ENCODE data around the gene SYCE3. TPM values are rescaled to one million over a fixed set of nuclear protein-coding genes. Genes with fewer than 3 reads are reported as not detected.

The SYCE3 gene
- total RNA-seq, 1 donor from 2014 or later, result not detected

GRCh38 chr22:50577697-50577986 lies 14.9 kb upstream of the SYCE3 start:
- intact Hi-C loops (cut with micrococcal nuclease), result no loop called here

DNA sequence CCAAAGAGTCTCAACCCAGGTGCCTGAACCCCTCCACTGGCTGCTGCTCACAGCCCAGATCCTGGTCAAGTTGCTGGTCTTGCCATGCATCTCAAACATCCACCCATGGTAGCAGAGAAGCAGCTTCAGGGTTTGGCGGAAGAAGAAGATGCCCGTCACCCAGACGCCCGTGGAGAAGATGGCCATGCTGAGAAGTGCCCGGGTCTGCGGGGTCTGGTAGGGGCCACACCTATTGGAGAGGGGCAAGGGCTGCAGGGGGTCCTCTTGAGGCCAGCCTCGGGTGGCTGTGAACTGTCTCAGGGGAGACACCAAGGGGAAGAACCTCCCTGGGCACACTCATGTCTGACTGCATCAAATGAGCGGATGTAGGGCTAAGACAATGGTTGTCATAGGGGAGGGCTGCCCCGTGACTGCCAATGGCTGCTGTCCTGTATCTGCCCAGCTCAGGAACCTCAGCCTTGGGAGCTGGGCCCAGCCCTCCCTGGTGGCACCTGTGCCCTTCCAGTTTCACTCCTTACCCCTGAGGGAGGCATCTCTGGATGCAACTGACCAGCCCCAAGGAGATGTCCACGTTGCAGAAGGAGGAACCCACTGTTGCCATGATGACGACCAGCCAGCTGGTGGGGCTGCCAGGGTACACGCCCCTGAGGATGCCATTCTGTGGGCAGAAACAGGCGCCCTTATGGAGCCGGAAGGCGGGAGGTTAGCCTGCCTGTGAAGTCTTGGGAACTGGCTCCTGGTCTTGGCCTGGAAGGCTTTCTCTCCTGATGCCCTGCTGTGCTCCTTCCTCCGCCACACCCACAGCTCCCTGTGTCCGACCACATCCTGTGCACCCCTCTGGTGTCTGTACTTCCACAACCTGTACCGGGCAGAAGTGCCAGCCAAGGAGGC lies 14.3 kb upstream of the SYCE3 start:
- intact Hi-C loops (cut with micrococcal nuclease), result no loop called here

DNA sequence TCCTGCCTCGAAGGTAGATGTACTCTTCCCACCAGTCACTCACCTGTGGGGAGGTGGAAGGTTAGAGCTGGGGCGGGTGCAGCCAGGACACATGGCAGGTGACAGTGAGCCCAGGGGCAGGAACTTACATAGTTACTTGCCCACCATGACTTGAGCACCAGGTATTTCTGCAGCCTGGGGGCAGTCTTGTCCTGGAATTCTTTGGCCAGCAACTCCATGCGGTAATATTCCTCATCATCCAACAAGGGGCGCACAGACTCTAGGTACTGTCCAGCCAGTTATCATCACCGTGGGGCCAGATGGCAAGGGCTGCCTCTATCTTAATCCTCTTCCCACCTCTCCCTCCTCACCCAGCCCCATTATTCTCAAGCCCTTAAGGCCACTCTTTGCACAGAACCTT lies 13.4 kb upstream of the SYCE3 start:
- intact Hi-C loops (cut with micrococcal nuclease), result no loop called here

DNA sequence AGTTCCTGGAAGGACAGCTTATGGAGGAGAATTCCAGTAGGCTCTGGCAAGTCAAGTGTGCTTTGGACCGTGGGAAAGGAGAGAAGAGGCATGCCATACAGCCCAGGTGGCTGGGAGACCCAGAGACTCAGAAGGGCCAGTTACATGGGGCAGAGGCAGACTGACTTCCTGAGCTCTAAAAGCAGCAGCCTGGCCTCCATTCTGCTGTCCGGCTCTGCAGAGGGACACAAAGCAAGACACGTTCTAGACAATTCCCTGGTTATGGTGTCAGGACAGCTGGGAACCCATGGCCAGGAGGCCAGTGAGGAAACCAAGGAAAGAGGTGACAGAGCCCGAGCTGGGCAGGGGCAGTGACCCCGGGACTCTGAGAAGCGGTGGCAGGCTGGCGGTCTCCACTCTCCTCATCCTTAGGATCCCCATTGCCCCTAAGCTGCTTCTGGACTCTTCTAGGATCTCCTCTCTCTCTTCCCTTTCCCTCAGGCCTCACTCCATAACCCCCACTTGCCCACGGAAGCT lies 12.8 kb upstream of the SYCE3 start:
- intact Hi-C loops (cut with micrococcal nuclease), result no loop called here

DNA sequence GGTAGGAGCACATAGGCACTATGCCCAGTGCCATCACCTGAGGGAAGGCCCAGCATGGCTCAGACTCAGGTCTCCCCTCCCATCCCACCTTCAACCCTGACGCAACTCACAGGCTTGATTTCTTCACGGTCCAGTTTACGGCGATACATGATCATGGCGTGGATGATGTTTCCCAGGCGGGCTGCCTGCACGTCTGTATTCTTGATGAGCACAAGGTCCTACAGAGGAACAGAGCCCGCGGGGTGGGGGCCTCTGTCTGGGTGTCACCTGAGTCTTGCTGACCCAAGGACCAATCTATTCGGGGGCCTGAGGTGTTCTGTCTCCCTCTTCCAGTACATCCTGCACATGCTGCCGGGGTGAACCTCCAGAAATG lies 11.7 kb upstream of the SYCE3 start:
- intact Hi-C loops (cut with micrococcal nuclease), result no loop called here

DNA sequence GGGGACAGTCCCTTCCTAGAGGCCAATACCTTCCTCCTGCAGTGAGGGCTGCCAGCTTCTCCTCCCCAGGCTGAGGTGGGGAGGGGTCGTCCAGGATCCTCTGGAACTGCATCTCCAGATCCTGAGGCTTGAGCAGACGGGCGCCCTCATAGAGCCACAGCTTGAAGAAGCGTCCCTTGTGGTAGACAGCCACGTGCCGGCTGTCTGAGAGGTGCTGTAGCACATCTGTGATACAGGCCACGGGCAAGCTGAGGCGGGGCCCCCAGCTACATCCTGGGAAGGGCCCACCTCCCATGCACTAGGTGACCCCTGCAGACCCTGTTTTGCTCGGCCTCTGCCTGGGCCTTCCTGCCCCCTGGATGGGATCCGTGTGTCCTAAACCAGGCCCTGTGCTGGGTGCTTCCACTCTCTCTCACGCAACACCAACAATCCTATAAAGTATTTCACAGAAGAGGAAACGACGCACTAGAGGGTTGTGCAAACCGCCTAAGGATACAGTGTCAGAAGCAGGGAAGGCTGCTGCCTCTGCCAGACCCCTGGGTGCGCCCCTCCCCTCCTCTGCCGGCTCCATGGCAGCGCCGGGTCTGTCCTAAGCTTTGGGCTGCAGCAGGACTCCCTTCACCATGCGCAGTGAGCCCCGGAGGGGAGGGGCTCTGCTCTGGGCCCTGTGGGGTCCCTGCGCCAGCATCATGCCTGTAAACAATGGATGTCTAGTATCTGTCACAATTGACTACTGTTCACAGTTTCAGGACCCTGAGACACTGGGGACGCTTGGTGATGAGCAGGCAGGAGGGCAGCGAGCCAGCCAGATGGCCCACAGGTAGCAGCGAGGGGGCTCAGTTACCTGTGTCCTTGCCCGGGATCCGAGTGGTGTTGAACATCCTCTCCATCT lies 11.0 kb upstream of the SYCE3 start:
- intact Hi-C loops (cut with micrococcal nuclease), result no loop called here

- intact Hi-C loops (cut with micrococcal nuclease), result no loop called here
These were observed 10.2 kb upstream of the SYCE3 start for GRCh38 chr22:50572965-50573364.

- intact Hi-C loops (cut with micrococcal nuclease), result no loop called here
These were observed 8.8 kb upstream of the SYCE3 start for GRCh38 chr22:50571264-50572175.

DNA sequence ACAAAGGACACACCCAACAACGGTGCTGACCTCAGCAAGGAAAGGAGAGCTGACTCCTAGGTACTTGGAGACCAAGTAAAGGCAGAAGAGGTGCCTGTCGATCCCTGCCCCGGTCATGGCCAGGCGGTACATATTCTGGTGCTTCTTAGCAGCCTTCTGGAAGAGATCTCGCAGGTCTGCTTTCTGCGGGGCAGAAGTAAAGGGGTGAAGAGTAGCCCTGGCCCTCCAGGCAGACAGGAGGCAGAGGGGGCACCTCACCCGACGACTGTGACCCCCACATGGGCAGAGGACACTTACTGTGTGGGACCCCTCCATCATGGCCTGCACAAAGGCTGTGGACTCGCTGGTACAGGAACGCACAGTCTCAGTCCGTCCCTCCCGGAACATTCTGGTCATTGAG lies 8.1 kb upstream of the SYCE3 start:
- intact Hi-C loops (cut with micrococcal nuclease), result no loop called here

GRCh38 chr22:50569896-50570535 lies 7.3 kb upstream of the SYCE3 start:
- intact Hi-C loops (cut with micrococcal nuclease), result no loop called here

- intact Hi-C loops (cut with micrococcal nuclease), result no loop called here
These were observed 6.3 kb upstream of the SYCE3 start for GRCh38 chr22:50569041-50569459.

DNA sequence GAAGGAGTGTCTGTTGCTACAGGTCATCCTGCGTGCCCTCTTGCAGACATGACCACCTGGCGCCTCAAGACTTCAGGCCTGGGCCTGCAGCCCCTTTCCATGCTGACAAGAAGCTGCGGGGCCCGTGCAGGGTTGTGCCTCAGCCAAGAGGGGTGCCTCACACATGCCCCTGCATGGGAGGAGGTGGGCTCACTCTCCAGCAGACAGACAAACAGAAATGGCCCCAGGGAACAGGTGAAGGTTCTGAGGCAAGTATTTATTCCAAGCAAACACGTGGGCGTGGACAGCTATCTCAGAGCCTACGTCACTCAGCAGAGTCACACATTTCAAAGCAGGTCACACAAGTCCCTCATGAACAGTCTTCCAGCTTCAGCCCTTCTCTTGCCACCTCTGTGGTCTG lies 5.9 kb upstream of the SYCE3 start:
- intact Hi-C loops (cut with micrococcal nuclease), result no loop called here

DNA sequence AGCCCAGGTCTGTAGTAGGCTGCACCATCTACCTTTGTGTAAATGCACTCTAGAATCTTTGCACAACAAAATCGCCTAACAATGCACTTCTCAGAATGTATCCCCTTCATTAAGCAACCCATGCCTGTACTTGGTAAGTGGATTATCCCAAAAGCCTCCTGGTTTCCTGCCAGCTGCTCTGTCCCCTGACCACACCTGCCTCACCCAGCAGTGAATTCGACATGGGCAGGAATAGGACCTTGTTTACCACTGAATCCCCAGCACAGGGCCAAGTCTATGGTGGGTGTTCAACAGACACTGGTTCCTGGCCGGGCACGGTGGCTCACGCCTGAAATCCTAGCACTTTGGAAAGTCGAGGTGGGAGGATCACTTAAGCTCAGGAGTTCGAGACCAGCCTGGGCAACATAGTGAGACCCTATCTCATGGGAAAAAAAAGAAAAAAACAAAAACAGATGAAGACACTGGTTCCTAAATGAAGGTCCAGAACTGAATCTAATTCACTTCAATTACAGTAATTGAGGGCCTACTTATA lies 5.1 kb upstream of the SYCE3 start:
- intact Hi-C loops (cut with micrococcal nuclease), result no loop called here

DNA sequence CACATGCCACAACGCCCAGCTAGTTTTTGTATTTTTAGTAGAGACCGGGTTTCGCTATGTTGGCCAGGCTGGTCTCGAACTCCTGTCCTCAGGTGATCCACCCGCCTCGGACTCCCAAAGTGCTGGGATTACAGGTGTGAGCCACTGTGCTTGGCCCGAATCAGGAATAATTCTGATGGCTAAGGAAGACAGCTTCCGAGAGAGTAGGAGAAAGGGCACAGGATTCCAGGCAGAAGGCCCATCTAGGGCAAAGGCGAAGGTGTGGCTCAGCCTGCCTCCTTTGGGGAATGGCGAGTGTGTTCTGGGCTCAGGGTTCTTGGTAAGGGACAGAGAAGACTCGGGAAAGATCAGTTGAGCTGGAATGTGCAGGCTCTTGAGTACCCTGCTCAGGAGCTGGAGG lies 1.6 kb upstream of the SYCE3 start:
- intact Hi-C loops (cut with micrococcal nuclease), result no loop called here

DNA sequence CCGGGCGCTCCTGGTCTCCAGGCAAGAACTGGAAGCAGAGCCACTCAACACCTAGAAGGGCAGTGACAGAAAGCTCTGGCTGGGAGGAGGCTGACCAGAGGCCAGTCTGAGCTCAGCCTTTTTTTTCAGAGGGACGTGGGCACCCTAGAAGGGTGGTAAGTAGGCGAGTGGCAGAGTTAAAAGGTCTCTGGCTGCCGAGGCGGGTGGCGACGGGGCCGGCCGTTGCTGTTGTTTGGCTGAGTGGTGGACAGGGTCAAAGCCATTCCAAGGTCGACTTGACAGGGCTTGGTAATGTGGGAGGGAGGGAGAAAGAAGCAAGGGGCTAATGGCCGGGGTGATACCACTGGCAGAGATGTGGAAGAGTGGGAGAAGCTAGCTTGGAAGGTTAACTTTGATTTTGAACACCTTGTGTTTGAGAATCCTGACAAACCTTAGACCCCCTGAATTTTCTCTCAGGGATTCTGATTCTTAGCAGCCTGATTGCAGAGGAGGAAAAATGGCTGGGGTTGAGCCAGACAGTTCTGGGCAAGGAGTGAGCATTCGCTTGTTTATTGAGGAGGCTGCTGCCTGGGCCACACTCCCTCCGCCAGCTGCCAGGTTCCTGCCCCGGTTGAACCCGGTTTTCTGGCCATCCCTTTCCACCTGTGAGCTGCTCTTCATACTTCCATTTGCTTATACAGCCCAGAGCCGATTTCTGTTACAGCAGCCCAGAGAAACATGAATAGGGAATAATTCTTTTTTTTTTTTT lies 868 bp upstream of the SYCE3 start:
- intact Hi-C loops (cut with micrococcal nuclease), result loop anchor here (1.0 to 2.0 kb wide), 6 partner anchors 19 to 128 kb away; partner anchors contain the start of genes ARSA, CHKB and NCAPH2

DNA sequence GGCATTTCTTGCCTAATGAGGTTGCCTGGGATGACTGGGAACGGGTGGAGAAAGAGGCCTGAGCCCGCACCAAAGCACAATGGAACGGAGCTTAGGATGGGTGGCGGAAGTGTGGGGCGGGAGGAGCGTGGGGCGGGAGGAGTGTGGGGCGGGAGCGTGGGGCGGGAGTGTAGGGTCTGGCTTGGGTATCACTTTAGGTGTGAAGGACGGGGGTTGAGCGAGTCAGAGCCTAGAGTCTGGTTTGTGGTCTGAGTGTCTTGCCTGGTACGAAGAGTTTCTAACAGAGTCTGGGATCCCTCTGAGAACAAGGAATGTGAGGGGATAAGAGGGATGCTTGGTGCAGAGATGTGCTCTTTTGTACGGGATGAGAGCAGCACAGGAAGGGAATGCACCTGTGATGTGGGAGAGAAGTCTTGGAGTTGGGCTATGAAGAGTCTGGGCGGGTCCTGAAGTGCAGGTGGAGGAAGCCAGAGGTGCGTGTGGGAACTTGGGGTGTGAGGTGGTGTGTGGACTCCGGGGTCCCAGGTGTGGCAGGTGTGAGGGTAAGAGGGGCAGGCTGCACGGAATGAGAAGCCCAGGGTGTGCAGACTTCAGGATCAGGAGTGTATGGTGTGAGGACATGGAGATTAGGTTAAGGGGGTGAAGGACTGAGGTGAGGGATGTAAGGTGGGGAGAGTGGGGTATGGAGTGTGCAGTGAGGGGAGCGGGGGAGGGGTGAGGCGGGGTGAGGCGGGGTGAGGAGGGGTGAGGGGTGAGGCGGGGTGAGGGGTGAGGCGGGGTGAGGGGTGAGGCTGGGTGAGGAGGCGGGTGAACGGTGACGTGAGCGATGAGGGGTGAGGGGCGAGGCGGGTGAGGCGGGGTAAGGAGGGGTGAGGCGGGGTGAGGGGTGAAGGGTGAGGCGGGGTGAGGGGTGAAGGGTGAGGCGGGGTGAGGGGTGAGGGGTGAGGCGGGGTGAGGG lies 1.0 kb downstream of the SYCE3 start:
- intact Hi-C loops (cut with micrococcal nuclease), result loop anchor here (1.0 to 2.0 kb wide), 7 partner anchors 17 to 316 kb away; partner anchors contain the start of genes ARSA, TUBGCP6 and TYMP

GRCh38 chr22:50560034-50560433 lies 2.7 kb downstream of the SYCE3 start:
- intact Hi-C loops (cut with micrococcal nuclease), result no loop called here

DNA sequence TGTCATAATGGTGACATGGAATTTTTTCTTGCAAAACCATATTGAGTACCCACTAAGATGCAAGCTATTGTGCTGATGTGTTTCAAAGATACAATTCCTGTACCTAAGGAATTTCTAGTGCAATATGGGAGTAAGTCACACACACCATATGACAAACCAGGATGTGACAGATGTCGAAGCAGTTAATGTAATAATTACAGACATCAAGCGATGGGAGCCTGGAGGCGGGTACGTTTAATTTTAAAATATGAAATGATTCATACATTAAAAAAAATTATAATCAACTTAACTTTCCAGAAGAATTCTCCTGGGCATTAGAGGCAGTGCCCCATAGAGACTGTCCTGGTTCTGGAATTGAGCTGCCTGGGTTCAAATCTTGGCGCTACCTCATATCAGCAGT lies 6.0 kb downstream of the SYCE3 start:
- intact Hi-C loops (cut with micrococcal nuclease), result no loop called here
